Kasumi-1 (cell line): ENCODE data around the gene ZC3H8.
A peak's percentile ranks its signal among the peaks of the same experiment; 100 is the strongest.
"Not testable (repeated sequence)": the region's sequence is repeated elsewhere in the genome, so short reads cannot be mapped to it uniquely, and the experiment has no call there.

Source experiments
- DNase-seq, 2 experiments: peaks; one replicate each; lab custom pipeline; 2025; lab: John Stamatoyannopoulos, UW

The ZC3H8 gene

DNA sequence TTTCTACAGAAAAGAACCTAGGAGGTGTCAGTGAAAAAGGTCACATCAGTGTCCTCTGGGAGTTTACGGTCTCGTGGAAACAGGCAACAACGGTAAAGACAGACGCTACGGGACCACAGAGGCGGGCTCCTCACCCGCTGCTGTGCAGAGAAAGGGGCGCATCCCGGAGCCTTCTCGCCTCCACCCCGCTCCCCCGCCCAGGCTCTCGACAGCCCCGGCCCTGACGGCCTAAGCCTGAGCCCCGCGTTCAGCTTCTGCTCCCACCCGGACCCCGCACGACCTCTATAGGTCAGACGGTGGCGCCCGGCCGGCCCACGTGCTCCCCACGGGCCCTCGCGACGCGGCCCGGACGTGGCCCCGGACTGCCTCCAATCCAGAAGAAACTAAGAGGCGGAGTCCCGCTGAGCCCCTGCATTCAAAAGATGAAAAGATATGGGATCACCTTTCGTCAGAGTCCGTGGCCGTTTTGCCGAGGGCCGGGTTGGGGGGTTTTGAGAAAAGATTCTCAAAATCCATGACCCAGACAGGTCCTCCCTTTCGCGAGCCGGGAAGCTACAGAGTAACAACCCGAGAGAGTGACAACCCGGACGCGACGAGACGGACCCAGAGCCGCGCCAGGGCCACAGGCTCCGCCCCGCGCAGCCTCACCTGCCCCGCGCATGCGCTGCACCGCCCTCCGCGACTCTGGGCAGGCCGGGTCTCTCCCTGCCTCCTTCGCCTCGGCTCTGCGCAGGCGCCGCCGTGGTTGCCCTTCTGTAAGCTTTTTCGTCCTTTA lies at the start of gene ZC3H8:
ZC3H8 (minus strand) TSS at position 577 of the 775 bp plus-strand sequence; CDS start at position 516, 61 bp downstream.
- DNase-seq: peak; percentile 90 to 92

DNA sequence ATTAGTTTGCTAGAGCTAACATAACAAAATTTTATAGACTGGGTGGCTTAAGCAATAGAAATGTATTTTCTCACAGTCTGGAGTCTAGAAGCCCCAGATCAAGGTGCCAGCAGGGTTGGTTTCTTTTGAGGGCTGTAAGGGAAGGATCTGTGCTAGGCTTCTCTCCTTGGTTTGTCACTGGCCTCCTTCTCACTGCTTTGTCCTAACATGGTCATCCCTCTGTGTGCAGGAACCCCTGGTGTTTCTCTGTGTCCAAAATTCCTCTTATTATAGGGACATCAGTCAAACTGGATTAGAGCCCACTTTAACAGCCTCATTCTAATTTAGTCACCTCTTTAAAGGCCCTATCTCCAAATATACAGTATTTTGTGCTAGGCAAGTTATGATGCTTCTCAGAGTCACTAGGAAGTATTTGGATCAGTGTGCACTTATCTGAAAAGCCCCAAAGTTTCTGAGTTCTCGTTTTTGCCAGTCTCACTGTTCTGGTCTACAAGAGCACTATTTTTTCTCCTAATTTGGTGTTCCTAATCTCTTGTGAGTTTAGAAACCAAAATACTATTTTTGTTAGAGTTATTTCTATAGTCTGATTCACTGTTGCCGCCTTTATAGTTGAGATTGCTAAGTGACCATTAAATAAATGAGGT lies 49.6 kb upstream of the ZC3H8 start:
- no peak for DNase-seq

DNA sequence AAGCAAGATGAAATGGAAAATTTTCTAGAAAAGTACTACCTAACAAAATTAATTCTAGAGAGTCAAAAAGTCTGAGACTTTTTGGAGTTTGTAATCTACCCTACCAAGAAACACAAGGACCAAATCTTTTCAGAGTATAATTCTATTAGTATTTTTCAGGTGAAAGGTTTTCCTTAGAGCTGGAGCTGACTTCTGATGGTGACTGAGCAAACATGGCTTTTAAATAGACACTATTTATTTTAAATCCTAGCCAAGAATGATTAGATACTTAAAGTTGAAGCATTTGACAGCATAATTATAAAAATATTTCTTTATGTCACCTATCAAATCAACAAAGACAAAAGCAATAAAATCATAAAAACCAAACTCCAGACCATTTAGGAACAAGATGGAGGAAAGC lies 47.1 kb upstream of the ZC3H8 start:
- DNase-seq: no peak

DNA sequence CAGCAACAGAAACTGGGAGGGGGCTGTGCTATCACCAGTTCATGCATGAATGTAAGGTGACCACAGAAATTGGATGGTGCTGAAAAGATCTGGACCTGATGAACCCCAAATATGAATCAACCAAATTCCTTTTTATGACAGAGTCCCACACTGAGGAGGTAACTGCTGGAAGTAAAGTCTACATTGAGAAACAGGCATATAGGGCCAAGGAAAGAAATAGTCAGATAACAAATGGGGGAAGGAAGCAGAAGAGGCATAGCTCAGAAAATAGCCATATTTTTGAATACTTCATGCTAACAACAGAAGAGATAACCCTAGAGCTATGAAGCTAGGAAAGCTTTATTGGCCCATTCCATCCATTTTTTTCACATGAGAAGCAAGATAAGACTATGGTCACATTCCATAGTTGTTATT lies 46.3 kb upstream of the ZC3H8 start:
- DNase-seq: no peak

DNA sequence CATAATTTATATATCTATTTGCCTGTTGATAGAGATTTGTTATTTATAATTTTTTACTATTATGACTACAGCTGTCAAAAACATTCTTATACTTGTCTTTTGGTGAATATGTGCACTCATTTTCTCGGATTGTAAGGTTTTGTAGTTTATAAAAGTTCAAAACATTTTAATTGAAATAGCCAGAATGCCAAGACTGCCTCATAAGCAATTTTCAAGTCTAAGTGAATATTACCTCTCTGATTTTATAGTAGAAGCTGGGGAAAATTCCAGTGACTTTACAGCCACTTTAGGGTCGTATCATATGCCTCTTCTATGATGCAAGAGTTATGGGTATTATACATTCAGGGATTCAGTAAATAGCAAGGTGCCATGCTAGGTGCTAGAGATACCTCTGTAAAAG lies 41.6 kb upstream of the ZC3H8 start:
- DNase-seq: no peak

DNA sequence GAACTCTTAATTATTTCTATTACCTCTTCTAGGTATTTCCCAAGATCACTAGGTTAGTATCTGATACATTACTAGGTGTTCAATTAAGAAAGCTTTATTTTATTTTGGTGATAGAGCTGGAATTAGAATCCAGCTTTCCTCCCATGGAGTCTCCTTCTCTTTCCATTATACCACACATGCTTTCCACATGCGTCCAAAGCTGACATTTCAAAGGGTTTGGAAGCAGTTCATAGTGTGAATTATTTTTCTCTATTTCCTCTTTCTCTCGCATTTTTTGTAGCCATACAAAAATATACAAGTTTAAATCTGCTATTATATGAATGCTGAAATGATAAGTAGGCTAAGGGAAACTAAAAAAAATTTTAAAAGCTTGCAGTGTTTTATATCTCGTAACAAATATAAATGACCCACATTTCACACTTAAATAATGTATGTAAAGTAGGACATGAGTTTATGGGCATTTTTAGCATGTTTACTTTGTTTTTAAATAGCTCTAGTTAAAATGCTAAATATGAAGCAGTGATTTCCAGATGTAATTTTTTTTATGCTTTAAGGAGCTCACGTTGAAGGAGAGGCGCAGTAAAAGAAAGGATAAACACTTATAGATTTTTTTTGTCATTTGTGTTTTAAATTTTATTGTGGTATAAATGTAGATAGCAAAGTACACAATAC lies 40.7 kb upstream of the ZC3H8 start:
- no peak for DNase-seq

DNA sequence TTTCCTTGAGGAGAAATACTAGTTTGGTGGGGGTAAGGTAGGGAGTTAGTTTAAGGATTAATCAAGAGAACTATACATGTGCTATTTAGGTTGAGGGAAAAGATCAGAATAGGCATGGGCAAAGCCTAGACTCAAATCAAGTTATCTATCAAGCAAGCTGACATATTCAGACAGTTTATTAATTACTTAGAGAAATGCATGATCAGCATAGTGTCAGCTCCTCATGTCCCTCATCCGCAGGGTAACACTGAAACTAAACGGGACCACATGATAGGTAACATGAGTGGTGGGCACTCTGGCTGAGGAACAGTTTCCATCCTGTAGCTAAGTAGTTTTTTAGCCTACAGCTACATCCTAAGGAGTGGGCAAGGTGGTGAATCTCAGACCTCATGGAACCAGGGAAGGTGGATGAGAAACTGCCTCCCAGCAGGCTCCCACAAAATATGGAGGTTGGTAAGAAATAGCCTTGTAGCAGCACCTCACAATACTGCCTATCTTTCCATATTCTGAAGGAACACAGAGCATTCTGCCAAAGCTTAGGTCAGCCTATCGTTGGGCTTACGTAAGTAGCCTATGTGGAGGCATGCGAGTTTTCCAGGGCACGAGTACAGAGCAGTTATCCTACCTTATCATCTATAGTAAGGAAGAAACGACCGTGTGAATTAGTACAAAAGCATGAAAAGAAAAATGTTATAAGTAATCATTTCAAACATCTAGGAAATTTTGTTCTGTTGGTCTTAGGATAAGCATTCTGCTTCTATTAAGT lies 39.0 kb upstream of the ZC3H8 start:
- no peak for DNase-seq

DNA sequence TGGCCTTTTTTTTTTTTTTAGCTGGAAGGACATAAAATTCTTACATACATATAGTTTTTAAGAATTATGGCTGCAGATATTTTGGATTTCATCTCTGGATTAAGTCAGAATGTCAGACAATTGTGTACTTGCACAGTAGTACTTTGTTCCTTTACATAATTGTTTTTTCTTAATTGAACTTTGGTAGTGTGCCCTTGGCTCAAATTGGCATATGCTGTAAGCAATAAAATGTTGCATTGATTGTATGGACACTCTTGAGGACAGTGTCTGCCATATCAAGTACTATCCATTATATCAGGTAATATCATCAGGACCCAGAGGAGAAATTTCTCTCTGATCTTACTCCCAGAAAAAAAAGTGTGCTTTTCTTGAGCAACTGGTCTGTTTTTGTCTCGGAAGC lies 35.8 kb upstream of the ZC3H8 start:
- no peak for DNase-seq

DNA sequence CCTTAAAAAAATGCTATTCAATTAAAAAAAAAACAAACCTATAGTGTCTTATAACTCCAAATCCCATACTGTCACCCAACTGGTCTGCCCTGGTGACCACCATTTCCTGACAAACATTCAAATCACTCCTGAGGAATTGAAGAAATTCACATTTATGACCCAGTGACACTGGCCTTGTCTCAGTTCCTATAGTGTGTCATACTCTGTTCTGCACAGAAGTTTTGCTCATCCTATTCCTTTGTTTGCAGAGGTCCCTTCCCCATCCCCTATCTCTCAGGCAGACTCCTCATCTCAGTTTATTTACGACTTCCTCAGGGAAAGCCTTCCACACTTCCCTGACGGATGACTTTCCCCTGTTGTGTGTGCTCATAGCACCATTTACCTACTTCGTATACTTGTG lies 35.2 kb upstream of the ZC3H8 start:
- DNase-seq: no peak

DNA sequence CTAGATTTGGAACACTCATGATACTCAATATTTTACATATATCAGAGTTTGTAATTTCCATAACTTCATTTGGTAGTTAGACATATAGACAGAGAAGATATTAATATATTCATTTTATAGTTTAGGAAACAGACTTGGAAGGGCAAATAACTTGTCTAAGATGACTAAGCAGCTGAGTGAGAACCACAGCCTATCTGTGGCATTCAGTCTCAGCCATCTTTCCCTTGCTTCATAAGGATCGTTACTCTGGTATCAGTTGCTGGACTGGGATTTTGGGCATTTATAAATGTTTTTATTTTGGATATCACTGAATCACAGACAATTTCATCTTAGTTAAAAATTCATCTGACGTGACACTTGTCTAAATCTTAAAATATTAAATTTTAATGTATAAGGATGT lies 28.7 kb upstream of the ZC3H8 start:
- not testable (repeated sequence) for DNase-seq

DNA sequence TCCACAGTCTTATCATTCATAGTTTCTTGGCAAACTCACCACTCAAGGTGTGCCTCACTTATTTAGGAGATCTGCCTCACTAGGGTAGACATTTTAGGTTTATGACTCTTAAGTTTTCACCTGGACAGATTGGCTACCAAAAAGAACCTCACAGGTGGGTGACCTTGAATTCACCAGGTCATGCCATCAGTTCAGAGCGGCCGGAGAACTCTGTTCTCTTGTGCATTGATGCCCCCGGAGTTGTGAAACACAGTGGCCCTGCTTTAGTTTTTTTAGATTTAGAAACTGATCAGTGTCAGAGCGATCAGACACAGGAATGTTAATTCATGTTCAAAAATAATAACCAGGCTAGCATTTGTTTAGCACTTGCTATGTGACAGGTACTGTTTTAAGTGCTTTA lies 27.2 kb upstream of the ZC3H8 start:
- DNase-seq: not testable (repeated sequence)

DNA sequence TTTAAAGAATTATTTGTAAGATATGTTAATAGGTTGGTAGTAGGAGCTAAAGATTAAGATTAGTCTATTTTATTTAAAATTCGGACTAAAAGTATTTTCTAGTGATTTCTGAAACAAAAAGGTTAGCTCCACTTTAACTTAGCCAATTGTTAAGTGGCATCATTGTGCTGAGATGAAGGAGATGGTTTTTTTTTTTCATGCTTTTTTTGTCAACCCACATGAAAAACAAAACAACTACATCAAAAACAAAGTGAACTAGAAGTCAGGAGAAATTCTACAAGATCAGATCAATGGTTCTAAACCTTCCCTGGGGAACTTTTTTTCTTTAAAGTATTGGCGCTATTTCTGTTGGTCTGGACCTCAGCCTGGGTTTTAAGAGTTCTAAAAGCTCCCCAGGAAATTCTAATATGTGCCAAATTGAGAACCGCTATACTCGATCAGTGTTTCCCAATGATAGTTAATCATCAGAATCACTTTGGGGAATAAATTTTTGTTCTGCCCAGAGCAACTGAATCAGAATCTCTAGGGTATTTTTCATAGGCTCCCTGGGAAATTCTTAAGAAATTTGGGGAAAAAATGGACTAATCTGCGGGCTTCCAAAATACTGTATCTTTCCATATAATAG lies 22.9 kb upstream of the ZC3H8 start:
- DNase-seq: no peak

DNA sequence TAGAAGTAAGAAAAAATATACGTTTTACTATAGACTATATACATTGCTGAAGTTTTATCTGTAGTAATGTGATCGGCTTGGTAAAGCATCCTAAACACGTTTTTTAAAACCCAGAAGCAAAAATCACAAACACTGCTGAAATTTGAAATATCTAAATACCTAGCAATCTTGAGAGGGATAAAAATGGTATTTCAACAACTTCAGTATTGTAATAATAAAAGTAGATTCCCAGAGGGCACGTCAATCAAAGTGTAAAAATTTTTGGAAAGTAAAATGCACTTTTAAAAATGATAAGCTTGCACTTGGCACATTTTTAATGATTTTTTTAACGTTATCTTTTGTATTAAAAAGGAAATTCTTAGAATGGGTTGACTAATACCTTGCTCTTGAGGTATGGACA lies 22.1 kb upstream of the ZC3H8 start:
- DNase-seq: no peak

DNA sequence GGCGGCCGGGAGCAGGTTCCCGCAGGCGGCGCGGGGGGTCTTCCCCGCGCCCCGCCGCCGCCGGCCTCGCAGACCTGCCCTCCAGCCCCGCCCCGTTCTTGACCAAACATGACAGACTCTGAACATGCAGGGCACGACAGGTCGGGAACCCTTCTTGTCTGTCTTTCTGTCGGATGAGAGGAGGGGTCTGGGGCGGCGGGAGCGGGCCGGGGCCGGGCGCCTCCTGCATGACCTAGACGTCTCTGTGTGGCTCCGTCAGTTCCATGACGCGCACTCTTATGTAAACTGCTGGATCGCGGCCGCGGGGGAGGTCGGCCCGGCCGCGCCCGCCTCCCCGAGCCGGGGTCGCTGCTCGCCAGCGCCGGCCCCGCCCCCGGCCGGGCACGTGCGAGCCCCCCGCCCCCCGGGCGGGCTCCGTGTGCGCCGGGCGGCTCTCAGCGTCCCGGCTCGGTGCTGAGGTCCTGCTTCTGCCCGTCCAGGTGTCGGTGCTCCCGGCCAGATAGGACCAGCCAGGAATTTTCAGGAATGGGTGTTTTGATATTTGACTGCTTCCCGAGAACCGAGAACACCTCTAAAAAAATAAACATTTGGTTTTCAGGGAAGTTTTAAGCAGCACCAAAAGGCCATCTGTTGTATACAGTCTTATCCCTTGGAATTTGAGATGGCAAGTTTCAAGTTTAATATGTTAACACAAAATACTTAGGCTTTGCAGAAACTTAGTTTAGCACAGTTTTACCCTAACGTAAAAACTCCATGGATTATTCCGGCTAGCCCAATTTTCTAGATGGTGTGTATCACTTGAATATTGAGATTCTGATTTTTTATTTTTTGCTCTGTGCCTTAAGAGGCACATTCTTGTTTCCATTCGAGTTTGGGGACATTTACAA lies 21.3 kb upstream of the ZC3H8 start:
- DNase-seq: peak; percentile 76 to 80

DNA sequence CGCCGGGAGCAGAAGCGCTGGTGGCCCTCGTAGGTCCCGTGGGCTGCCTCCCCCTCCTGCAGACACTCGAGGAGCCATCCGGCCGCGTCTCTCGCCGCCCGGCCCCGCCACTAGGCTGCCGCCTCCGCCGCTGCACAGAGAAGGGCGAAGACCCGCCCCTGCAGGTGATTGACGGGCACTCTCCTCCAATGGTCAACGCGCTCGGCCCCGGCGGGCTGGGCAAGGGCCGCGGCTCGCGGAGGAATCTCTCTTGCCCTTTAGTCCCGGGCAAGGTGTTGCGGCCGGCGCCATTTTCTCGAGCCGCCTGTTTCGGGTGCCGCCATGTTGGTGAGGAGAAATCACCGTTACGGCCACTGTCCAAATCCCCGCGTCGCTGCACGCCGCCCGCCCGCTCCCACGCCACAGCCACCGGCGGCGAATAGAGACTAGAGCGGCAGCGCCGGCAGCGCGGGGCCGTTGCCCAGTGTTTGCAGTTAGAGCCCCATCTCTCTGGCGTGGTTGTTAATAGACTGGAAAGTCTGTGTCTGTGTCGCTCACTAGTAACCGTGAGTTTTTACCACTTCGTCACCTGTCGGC lies 20.6 kb upstream of the ZC3H8 start, which contains the start of gene ZC3H6:
ZC3H6 (plus strand) TSS at position 287 of the 576 bp plus-strand sequence. CDS start 398 bp downstream, outside the sequence.
- DNase-seq: peak; percentile 94 to 95

DNA sequence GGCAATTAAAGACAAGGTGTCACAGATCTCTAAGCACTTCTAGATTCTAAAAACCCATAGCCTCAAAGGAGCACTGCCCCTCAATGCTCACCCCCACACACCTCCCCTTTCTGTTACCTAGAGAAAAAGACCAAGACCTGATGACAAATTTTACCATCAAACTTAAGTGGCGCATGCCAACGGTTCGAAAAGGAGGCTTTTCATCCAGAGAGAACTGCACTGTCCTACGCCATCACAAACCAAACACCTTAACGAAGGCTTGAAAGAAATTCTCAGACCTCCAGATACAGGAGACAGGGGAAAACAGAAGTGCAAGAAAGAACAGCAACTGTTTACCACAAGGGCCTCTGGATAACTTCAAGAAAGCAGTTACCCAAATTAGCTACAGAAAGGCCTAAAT lies 18.5 kb upstream of the ZC3H8 start:
- DNase-seq: no peak

DNA sequence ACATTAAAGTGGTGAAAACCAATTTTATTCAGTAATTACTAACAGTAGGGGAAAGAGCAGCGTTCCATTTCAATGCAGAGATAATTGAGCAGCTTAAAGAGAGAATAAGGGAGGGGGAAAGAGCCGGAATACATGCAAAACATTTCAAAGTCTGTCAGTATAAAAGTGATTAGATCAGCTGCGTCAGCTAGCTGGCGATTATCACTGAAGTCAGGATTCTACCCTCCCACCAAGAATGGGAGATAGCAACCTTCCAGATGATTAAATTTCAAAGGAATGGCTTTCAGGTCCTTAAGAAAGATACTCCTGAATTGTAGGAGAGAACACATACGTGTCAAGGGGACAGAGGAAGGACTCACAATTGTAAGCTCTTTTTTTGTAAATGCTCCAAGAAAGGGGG lies 17.8 kb upstream of the ZC3H8 start:
- no peak for DNase-seq

DNA sequence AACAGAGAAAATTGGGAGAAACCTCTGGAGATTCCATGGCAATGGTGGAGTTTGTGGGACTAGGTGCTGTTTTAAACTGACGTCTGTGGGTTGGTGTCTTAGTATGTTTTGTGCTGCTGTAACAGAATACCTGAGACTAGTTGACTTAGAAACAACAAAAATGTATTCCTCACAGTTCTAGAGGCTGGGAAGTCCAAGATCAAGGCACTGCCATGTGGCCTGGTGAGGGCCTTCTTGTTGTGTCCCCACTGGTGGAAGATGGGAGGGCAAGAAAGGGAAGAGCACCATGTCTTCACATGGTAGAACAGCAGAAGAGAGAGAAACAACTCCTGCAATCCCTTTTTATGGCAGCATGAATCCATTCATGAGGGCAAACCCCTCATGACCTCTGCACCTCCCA lies 13.7 kb upstream of the ZC3H8 start:
- DNase-seq: no peak

DNA sequence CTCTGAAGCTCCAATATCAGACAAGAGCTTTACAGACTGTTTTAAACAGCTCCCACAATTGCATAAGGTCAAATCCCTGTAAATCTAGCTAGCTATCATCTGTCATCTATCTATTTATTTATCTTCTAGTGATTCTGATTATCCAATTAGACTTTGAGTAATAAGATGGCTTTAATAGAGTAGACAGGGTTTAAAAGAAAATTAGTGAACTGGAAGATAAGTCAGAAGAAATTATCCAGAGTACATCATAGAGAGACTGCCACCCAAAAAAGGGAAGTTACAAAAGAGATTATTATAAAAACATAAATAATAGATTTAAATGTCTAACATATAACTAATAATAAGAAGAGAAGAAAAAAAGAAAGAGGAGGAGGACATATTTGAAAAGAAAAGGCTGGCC lies 8.0 kb upstream of the ZC3H8 start:
- DNase-seq: no peak

DNA sequence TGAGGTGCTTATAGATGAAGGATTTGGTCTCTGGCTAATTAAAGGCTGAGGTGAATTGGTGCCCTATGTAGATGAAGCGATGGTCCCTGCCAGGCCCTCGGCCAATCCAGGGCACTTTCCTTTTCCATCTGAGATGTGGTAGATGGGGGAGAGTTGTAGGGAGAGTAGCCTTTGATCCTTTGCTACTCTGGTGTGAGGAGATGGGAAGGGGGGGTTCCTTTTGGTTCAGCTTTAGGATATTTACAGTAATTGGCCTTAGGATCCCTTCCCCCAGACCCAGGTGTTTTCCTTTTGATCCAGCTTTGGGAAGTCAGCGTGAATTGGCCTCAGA lies 5.4 kb upstream of the ZC3H8 start:
- DNase-seq: no peak
